H9 (cell line): ENCODE measurements around the gene EPB41L4A. TPM values are rescaled to one million over a fixed set of nuclear protein-coding genes. Genes with fewer than 3 reads are reported as not detected.

Experiments
- DNase-seq: peaks from one replicate; pipeline ENCODE4 v3.0.0-alpha.2; 2017
- H2AFZ ChIP-seq: one replicate; pipeline ENCODE4 v1.6.1; 2013; ENCODE audit warnings: mild to moderate bottlenecking, low read length, control low read depth, moderate library complexity
- H2AK5ac ChIP-seq: 2 replicates; pipeline ENCODE4 v1.6.1; 2013; ENCODE audit warnings: low read length, control low read depth, mixed read lengths; ENCODE audit not compliant: insufficient read length
- H2BK120ac ChIP-seq: one replicate; pipeline ENCODE4 v1.6.1; 2013; ENCODE audit warnings: low read depth, mild to moderate bottlenecking, low read length, control low read depth, inconsistent platforms; ENCODE audit not compliant: poor library complexity, severe bottlenecking
- H2BK12ac ChIP-seq: 2 replicates; pipeline ENCODE4 v1.6.1; 2013; ENCODE audit warnings: low read length, control low read depth, mixed read lengths, low read depth; ENCODE audit not compliant: insufficient read length
- H2BK15ac ChIP-seq: 2 replicates; pipeline ENCODE4 v1.6.1; 2013; ENCODE audit warnings: low read depth, low read length, control low read depth
- H2BK20ac ChIP-seq: one replicate; pipeline ENCODE4 v1.6.1; 2013; ENCODE audit warnings: low read depth, mild to moderate bottlenecking, low read length, control low read depth, inconsistent platforms; ENCODE audit not compliant: poor library complexity, severe bottlenecking
- H2BK5ac ChIP-seq: 2 replicates; pipeline ENCODE4 v1.6.1; 2013; ENCODE audit warnings: low read length, control low read depth, mixed read lengths; ENCODE audit not compliant: insufficient read length
- H3K14ac ChIP-seq: 2 replicates; pipeline ENCODE4 v1.6.1; 2013; ENCODE audit warnings: low read length, control low read depth; ENCODE audit not compliant: insufficient read depth
- H3K18ac ChIP-seq: 2 replicates; pipeline ENCODE4 v1.6.1; 2013; ENCODE audit warnings: low read depth, mild to moderate bottlenecking, mixed read lengths, low read length, control low read depth; ENCODE audit not compliant: insufficient read length
- H3K23ac ChIP-seq: 2 replicates; pipeline ENCODE4 v1.6.1; 2013; ENCODE audit warnings: low read length, control low read depth, mixed read lengths, low read depth; ENCODE audit not compliant: insufficient read length
- H3K23me2 ChIP-seq: 2 replicates; pipeline ENCODE4 v1.6.1; 2013; ENCODE audit warnings: low read depth, mild to moderate bottlenecking, mixed read lengths, low read length, control low read depth; ENCODE audit not compliant: insufficient read length, poor library complexity, severe bottlenecking
- H3K27ac ChIP-seq: 2 replicates; pipeline ENCODE4 v1.5.1; 2013; ENCODE audit warnings: low read length, control low read depth, mixed read lengths, low read depth; ENCODE audit not compliant: insufficient read length
- H3K27me3 ChIP-seq: 2 replicates; pipeline ENCODE4 v1.6.1; 2013; ENCODE audit warnings: low read length, control low read depth, inconsistent platforms; ENCODE audit not compliant: insufficient read depth
- H3K4ac ChIP-seq: 2 replicates; pipeline ENCODE4 v1.6.1; 2013; ENCODE audit warnings: low read depth, mild to moderate bottlenecking, control low read depth, inconsistent platforms, low read length, moderate library complexity
- H3K4me1 ChIP-seq: 2 replicates; pipeline ENCODE4 v1.6.1; 2013; ENCODE audit warnings: low read length, control low read depth, inconsistent platforms; ENCODE audit not compliant: insufficient read depth
- H3K4me2 ChIP-seq: 2 replicates; pipeline ENCODE4 v1.6.1; 2013; ENCODE audit warnings: low read length, control low read depth, mixed read lengths; ENCODE audit not compliant: insufficient read length, insufficient read depth
- H3K56ac ChIP-seq: 2 replicates; pipeline ENCODE4 v1.6.1; 2013; ENCODE audit warnings: low read depth, mild to moderate bottlenecking, mixed read lengths, low read length, control low read depth; ENCODE audit not compliant: insufficient read length
- H3K79me1 ChIP-seq: 2 replicates; pipeline ENCODE4 v1.6.1; 2013; ENCODE audit warnings: low read depth, mild to moderate bottlenecking, moderate library complexity, low read length, control low read depth, inconsistent platforms; ENCODE audit not compliant: insufficient read depth, poor library complexity, severe bottlenecking
- H3K79me2 ChIP-seq: 2 replicates; pipeline ENCODE4 v1.6.1; 2013; ENCODE audit warnings: low read length, control low read depth, inconsistent platforms; ENCODE audit not compliant: insufficient read depth
- H3K9ac ChIP-seq: 2 replicates; pipeline ENCODE4 v1.6.1; 2013; ENCODE audit warnings: low read length, control low read depth, mixed read lengths; ENCODE audit not compliant: insufficient read length; ENCODE audit errors: extremely low read depth
- H3K9me3 ChIP-seq: one replicate; pipeline ENCODE4 v1.6.1; 2013; ENCODE audit warnings: low read depth, low read length, inconsistent platforms; ENCODE audit not compliant: control insufficient read depth
- H3T11ph ChIP-seq: one replicate; pipeline ENCODE4 v1.6.1; 2013; ENCODE audit warnings: mild to moderate bottlenecking, low read length, control low read depth, inconsistent platforms
- H4K20me1 ChIP-seq: one replicate; pipeline ENCODE4 v1.6.1; 2013; ENCODE audit not compliant: control insufficient read depth, insufficient read length, insufficient read depth
- H4K5ac ChIP-seq: 2 replicates; pipeline ENCODE4 v1.6.1; 2013; ENCODE audit warnings: low read depth, mild to moderate bottlenecking, mixed read lengths, low read length, control low read depth; ENCODE audit not compliant: insufficient read length
- H4K8ac ChIP-seq: replicated peaks from 2 replicates; pipeline ENCODE4 v1.6.1; 2013; ENCODE audit warnings: low read length, control low read depth, mixed read lengths, low read depth; ENCODE audit not compliant: insufficient read length
- H4K91ac ChIP-seq: 2 replicates; pipeline ENCODE4 v1.6.1; 2013; ENCODE audit warnings: low read depth, mild to moderate bottlenecking, moderate library complexity, mixed read lengths, low read length, control low read depth; ENCODE audit not compliant: insufficient read length
- H3K27ac Mint-ChIP-seq, 3 experiments: 2 replicates in 2 of 3; 3 replicates in 1 of 3; pipeline ENCODE4 v1.8.0; 2020 to 2021; ENCODE audit warnings: mixed read lengths in 3 of 3, mild to moderate bottlenecking in 1 of 3, moderate library complexity in 1 of 3
- H3K27me3 Mint-ChIP-seq: 2 replicates; pipeline ENCODE4 v1.8.0; 2021; ENCODE audit warnings: low read depth, mild to moderate bottlenecking, moderate library complexity, mixed read lengths
- H3K36me3 Mint-ChIP-seq, 3 experiments: 2 replicates in 2 of 3; 3 replicates in 1 of 3; pipeline ENCODE4 v1.8.0; 2020 to 2021; ENCODE audit warnings: low read depth in 3 of 3, mixed read lengths in 3 of 3; ENCODE audit not compliant: insufficient read depth in 1 of 3
- H3K4me1 Mint-ChIP-seq, 2 experiments: 2 replicates each; pipeline ENCODE4 v1.8.0; 2020; ENCODE audit warnings: mixed read lengths in 2 of 2
- H3K4me3 Mint-ChIP-seq, 2 experiments: 2 replicates in 1 of 2; 3 replicates in 1 of 2; pipeline ENCODE4 v1.8.0; 2020 to 2021; ENCODE audit warnings: mild to moderate bottlenecking in 2 of 2, mixed read lengths in 2 of 2, moderate library complexity in 1 of 2
- H3K9me3 Mint-ChIP-seq, 2 experiments: 2 replicates in 1 of 2; 3 replicates in 1 of 2; pipeline ENCODE4 v1.8.0; 2020; ENCODE audit warnings: mild to moderate bottlenecking in 2 of 2, mixed read lengths in 2 of 2, moderate library complexity in 1 of 2
- WGBS: extraction: QIAGEN DNeasy Blood & Tissue Kit; methylation state at CpG from one replicate; pipeline ENCODE4 v1.1.7; 2013; ENCODE audit warnings: missing lambda C conversion rate, low lambda C conversion rate, mixed read lengths; ENCODE audit not compliant: insufficient read length; ENCODE audit errors: extremely low coverage; 5-methylcytosine and 5-hydroxymethylcytosine counted together
- total RNA-seq: library from RNA; stranded (reverse); gene quantifications from 2 replicates; pipeline ENCODE4 v1.2.1, GENCODE V29; 2021
- TF ChIP-seq, protein P1 (sequence below): fragments of 200-600 bp; sonication (generic); conservative IDR thresholded peaks from 3 replicates; pipeline ENCODE4 v1.8.0; 2021; ENCODE audit warnings: antibody characterized with exemption, mild to moderate bottlenecking

The EPB41L4A gene
- total RNA-seq, 1 experiment from 2014 or later: 4.9 TPM

- H2BK20ac ChIP-seq: no peak overlapping the region
- H3K4ac ChIP-seq: no peak overlapping the region
- no peaks in the 10 kb centered on the region for H4K20me1 ChIP-seq
- TF ChIP-seq, protein P1, sequence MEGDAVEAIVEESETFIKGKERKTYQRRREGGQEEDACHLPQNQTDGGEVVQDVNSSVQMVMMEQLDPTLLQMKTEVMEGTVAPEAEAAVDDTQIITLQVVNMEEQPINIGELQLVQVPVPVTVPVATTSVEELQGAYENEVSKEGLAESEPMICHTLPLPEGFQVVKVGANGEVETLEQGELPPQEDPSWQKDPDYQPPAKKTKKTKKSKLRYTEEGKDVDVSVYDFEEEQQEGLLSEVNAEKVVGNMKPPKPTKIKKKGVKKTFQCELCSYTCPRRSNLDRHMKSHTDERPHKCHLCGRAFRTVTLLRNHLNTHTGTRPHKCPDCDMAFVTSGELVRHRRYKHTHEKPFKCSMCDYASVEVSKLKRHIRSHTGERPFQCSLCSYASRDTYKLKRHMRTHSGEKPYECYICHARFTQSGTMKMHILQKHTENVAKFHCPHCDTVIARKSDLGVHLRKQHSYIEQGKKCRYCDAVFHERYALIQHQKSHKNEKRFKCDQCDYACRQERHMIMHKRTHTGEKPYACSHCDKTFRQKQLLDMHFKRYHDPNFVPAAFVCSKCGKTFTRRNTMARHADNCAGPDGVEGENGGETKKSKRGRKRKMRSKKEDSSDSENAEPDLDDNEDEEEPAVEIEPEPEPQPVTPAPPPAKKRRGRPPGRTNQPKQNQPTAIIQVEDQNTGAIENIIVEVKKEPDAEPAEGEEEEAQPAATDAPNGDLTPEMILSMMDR: no peak
- no peak overlapping the region for H2BK5ac ChIP-seq
- H2BK120ac ChIP-seq: no peak overlapping the region
- no peak for DNase-seq
- no peak overlapping the region for H3K56ac ChIP-seq
- H3K27me3 Mint-ChIP-seq: no peaks in the 10 kb centered on the region
- WGBS: no CpG with 5 or more reads among the region's 4 CpGs
- 0 out of 4 replicates have a peak, but pooled peaks cover 4 to 6% of the 10 kb centered on the region in 2 experiments for H3K4me1 Mint-ChIP-seq
- H3K4me3 Mint-ChIP-seq: no peak overlapping the region
- H4K91ac ChIP-seq: no peak overlapping the region
- no peak overlapping the region for H4K5ac ChIP-seq
- H3K9ac ChIP-seq: no peak overlapping the region
- H4K8ac ChIP-seq: no peak overlapping the region
- H3K4me1 ChIP-seq: no peaks in the 10 kb centered on the region
- no peak overlapping the region for H3K4me2 ChIP-seq
- no peak overlapping the region for H3K18ac ChIP-seq
- no peaks in the 10 kb centered on the region for H3K9me3 ChIP-seq
- no peaks in the 10 kb centered on the region for H3K27me3 ChIP-seq
- no peak overlapping the region for H3K27ac ChIP-seq
- H2AFZ ChIP-seq: no peak overlapping the region
- H3T11ph ChIP-seq: no peak overlapping the region
- H3K79me1 ChIP-seq: no peaks in the 10 kb centered on the region
- no peaks in the 10 kb centered on the region for H3K23me2 ChIP-seq
- H3K79me2 ChIP-seq: no peaks in the 10 kb centered on the region
- H2AK5ac ChIP-seq: no peak overlapping the region
- H3K36me3 Mint-ChIP-seq: no peaks in the 10 kb centered on the region
- no peak overlapping the region for H2BK15ac ChIP-seq
- H2BK12ac ChIP-seq: no peak overlapping the region
- no peak overlapping the region for H3K23ac ChIP-seq
- H3K14ac ChIP-seq: no peak overlapping the region
- H3K9me3 Mint-ChIP-seq: no peaks in the 10 kb centered on the region; a peak in 1 of 5 replicates
- H3K27ac Mint-ChIP-seq: no peak overlapping the region
Measured at GRCh38 chr5:112374818-112375217, 44.3 kb downstream of the EPB41L4A start.
